Astrocyte (in vitro differentiated cells and primary cell): ENCODE data around the gene INSYN1.

Experiments used
- EZH2 ChIP-seq: IDR thresholded peaks from 2 replicates; pipeline ENCODE4 v1.6.1; 2012; ENCODE audit warnings: mild to moderate bottlenecking, low read length, inconsistent platforms; ENCODE audit not compliant: insufficient read depth
- TF ChIP-seq, protein P1 (sequence below): IDR thresholded peaks from 2 replicates; pipeline ENCODE4 v1.5.1; 2011; ENCODE audit warnings: low read depth, mild to moderate bottlenecking, inconsistent platforms, low read length, moderate library complexity; ENCODE audit not compliant: insufficient read depth

DNA sequence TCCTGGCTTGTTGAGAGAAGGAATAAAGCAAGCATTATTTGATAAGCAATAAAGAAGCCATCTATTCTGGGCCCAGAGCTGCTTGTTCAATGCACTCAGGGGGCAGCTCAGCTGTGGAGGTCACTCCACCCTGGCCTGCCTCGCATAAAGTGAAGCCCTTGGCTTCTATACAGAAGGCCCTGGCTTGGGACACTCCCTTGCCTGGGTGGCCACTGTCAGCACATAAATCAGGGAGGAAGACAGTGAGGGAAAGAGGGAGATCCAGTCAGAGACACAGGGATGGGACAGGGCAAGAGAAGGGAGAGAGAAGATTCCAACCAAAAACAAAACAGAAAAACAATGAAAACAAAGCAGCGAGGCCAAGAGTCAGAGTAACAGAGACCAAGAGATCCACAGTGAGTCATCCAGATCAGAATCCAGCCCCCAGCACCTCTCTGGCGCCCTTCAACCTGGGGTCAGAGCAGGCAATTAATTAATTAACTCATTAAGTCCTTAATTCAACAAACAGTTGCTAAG lies 11.8 kb downstream of the INSYN1 start:
- TF ChIP-seq, protein P1, sequence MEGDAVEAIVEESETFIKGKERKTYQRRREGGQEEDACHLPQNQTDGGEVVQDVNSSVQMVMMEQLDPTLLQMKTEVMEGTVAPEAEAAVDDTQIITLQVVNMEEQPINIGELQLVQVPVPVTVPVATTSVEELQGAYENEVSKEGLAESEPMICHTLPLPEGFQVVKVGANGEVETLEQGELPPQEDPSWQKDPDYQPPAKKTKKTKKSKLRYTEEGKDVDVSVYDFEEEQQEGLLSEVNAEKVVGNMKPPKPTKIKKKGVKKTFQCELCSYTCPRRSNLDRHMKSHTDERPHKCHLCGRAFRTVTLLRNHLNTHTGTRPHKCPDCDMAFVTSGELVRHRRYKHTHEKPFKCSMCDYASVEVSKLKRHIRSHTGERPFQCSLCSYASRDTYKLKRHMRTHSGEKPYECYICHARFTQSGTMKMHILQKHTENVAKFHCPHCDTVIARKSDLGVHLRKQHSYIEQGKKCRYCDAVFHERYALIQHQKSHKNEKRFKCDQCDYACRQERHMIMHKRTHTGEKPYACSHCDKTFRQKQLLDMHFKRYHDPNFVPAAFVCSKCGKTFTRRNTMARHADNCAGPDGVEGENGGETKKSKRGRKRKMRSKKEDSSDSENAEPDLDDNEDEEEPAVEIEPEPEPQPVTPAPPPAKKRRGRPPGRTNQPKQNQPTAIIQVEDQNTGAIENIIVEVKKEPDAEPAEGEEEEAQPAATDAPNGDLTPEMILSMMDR, result no peak
- no peak for TF ChIP-seq EZH2
